Measurements from ENCODE around the gene KEAP1. TPM values are rescaled to one million over a fixed set of nuclear protein-coding genes. Genes with fewer than 3 reads are reported as not detected.

Gene KEAP1
- total RNA-seq, 2 experiments from 2014 or later: 68.9 to 93.5 TPM

- BruUV-seq (replicated peaks): no TSS peak
- Histone ChIP-seq H3K79me2 (ENCODE audit: insufficient read depth, low read depth, low read length) (no peaks in the 10 kb centered on the region), H4K20me1 (ENCODE audit: insufficient read depth, low read length) (no peaks in the 10 kb centered on the region), H3K4me3 (ENCODE audit: low read depth, low read length, poor library complexity, severe bottlenecking) (no peak overlapping the region), H2AFZ (ENCODE audit: low read length) (no peak overlapping the region), H3K9me2 (ENCODE audit: insufficient read depth, low read length) (no peaks in the 10 kb centered on the region), H3K4me2 (ENCODE audit: low read length) (no peak overlapping the region), H3K36me3 (ENCODE audit: insufficient read depth, low read length) (no peaks in the 10 kb centered on the region), H3K27ac (ENCODE audit: low read depth, low read length, poor library complexity, severe bottlenecking) (no peak overlapping the region), H3K9me3 (ENCODE audit: low read length) (no peaks in the 10 kb centered on the region), H3K4me1 (ENCODE audit: insufficient read depth, low read length, poor library complexity, severe bottlenecking) (no peaks in the 10 kb centered on the region)
- intact Hi-C loops (cut with micrococcal nuclease; ENCODE audit: unreplicated experiment): no loop called here
- DNase-seq (ENCODE audit: low spot score): no peak
- no peak for TF ChIP-seq EZH2phosphoT487 (IDR thresholded peaks at IDR 0.05; ENCODE audit: borderline replicate concordance, low read depth, low read length)
- TF ChIP-seq CTCF (conservative IDR thresholded peaks at IDR 0.05; ENCODE audit: low read length): no peak
- POLR2A ChIA-PET: interaction anchor here (0.9 kb wide), 1 partner anchor 20 kb away, joined by 4 read pairs; no protein-coding TSS in a partner anchor
- CTCF ChIA-PET (ENCODE audit: unreplicated experiment): no interaction called here
Observed at GRCh38 chr19:10525636-10526035, 22.5 kb upstream of the KEAP1 start.

- no peak overlapping the region for H3K27ac ChIP-seq (ENCODE audit: low read depth, low read length, poor library complexity, severe bottlenecking)
- CTCF ChIA-PET (ENCODE audit: unreplicated experiment): no interaction called here
- BruUV-seq (replicated peaks): no TSS peak
Observed at GRCh38 chr19:10523135-10523636, 20.0 kb upstream of the KEAP1 start.

More at GRCh38 chr19:10523135-10523636, 20.0 kb upstream of the KEAP1 start:
- Histone ChIP-seq H3K9me3 (ENCODE audit: low read length) (no peaks in the 10 kb centered on the region), H3K79me2 (ENCODE audit: insufficient read depth, low read depth, low read length) (no peaks in the 10 kb centered on the region), H4K20me1 (ENCODE audit: insufficient read depth, low read length) (no peaks in the 10 kb centered on the region), H3K4me3 (ENCODE audit: low read depth, low read length, poor library complexity, severe bottlenecking) (no peak overlapping the region), H3K4me1 (ENCODE audit: insufficient read depth, low read length, poor library complexity, severe bottlenecking) (peaks cover 5% of the 10 kb centered on the region), H2AFZ (ENCODE audit: low read length) (no peak overlapping the region), H3K9me2 (ENCODE audit: insufficient read depth, low read length) (no peaks in the 10 kb centered on the region), H3K36me3 (ENCODE audit: insufficient read depth, low read length) (no peaks in the 10 kb centered on the region), H3K4me2 (ENCODE audit: low read length) (no peak overlapping the region)
- intact Hi-C loops (cut with micrococcal nuclease; ENCODE audit: unreplicated experiment): no loop called here
- DNase-seq (ENCODE audit: low spot score): no peak
- TF ChIP-seq EZH2phosphoT487 (IDR thresholded peaks at IDR 0.05; ENCODE audit: borderline replicate concordance, low read depth, low read length) (no peak), CTCF (conservative IDR thresholded peaks at IDR 0.05; ENCODE audit: low read length) (no peak)
- POLR2A ChIA-PET: no interaction called here
